DOHH2 (cell line): ENCODE results near the gene DPP4.

Source experiments
- H3F3A ChIP-seq: fragments of 200-600 bp; sonication (generic), shearing (Covaris generic); 2 replicates; pipeline ENCODE4 v1.6.0; 2016; ENCODE audit warnings: antibody characterized with exemption, mild to moderate bottlenecking; ENCODE audit not compliant: control insufficient read depth, insufficient read depth
- H3K27ac ChIP-seq: fragments of 200-600 bp; sonication (generic); 2 replicates; pipeline ENCODE4 v1.5.1; 2014; ENCODE audit warnings: low read depth, mild to moderate bottlenecking, low read length, moderate library complexity
- H3K27me3 ChIP-seq: fragments of 200-600 bp; sonication (generic); 2 replicates; pipeline ENCODE4 v1.6.1; 2014; ENCODE audit warnings: mild to moderate bottlenecking, low read length, mixed read lengths; ENCODE audit not compliant: control insufficient read depth
- H3K36me3 ChIP-seq: fragments of 200-600 bp; sonication (generic); 2 replicates; pipeline ENCODE4 v1.6.1; 2014; ENCODE audit warnings: mild to moderate bottlenecking, low read length, moderate library complexity, mixed read lengths; ENCODE audit not compliant: control insufficient read depth
- H3K4me1 ChIP-seq: fragments of 200-600 bp; sonication (generic); 2 replicates; pipeline ENCODE4 v1.6.1; 2014; ENCODE audit warnings: mild to moderate bottlenecking, low read length, mixed read lengths; ENCODE audit not compliant: control insufficient read depth
- H3K4me2 ChIP-seq: fragments of 200-600 bp; sonication (generic); 2 replicates; pipeline ENCODE4 v1.6.0; 2014; ENCODE audit warnings: mild to moderate bottlenecking, low read length, moderate library complexity
- H3K4me3 ChIP-seq: fragments of 200-600 bp; sonication (generic); 2 replicates; pipeline ENCODE4 v1.5.1; 2014; ENCODE audit warnings: mild to moderate bottlenecking, low read length, mixed read lengths
- H3K79me2 ChIP-seq: fragments of 200-600 bp; sonication (generic); 2 replicates; pipeline ENCODE4 v1.6.1; 2014; ENCODE audit warnings: mild to moderate bottlenecking, low read length, mixed read lengths; ENCODE audit not compliant: control insufficient read depth
- H3K9me2 ChIP-seq: fragments of 200-600 bp; sonication (generic); replicated peaks from 2 replicates; pipeline ENCODE4 v1.6.1; 2014; ENCODE audit warnings: mild to moderate bottlenecking, low read length, mixed read lengths; ENCODE audit not compliant: control insufficient read depth
- H3K9me3 ChIP-seq: fragments of 200-600 bp; sonication (generic); 2 replicates; pipeline ENCODE4 v1.6.1; 2014; ENCODE audit warnings: antibody characterized with exemption, low read length, mixed read lengths; ENCODE audit not compliant: control insufficient read depth, insufficient read depth
- H4K20me1 ChIP-seq: fragments of 200-600 bp; sonication (generic); 2 replicates; pipeline ENCODE4 v1.6.0; 2014; ENCODE audit warnings: low read depth, mild to moderate bottlenecking, antibody characterized with exemption, low read length, moderate library complexity; ENCODE audit not compliant: control insufficient read depth, insufficient read depth
- CTCF ChIP-seq: fragments of 200-600 bp; sonication (generic); IDR thresholded peaks from one replicate; pipeline ENCODE4 v1.5.1; 2014; ENCODE audit warnings: antibody characterized with exemption, mild to moderate bottlenecking, low read depth, low read length; ENCODE audit not compliant: poor library complexity, severe bottlenecking
- EZH2phosphoT487 ChIP-seq: fragments of 200-600 bp; sonication (generic); IDR thresholded peaks from 2 replicates; pipeline ENCODE4 v1.6.1; 2017; ENCODE audit warnings: borderline replicate concordance, mild to moderate bottlenecking, antibody characterized with exemption, low read length, moderate library complexity, mixed read lengths

The DPP4 gene

GRCh38 chr2:162074928-162075688 lies 1.1 kb upstream of the DPP4 start:
- H3F3A ChIP-seq, result no peaks in the 10 kb centered on the region
- H3K79me2 ChIP-seq, result no peaks in the 10 kb centered on the region
- no peak overlapping the region for H3K27ac ChIP-seq
- H4K20me1 ChIP-seq, result no peaks in the 10 kb centered on the region
- H3K4me3 ChIP-seq, result no peak overlapping the region
- no peak overlapping the region for H3K4me2 ChIP-seq
- TF ChIP-seq CTCF (no peak), EZH2phosphoT487 (no peak)
- peaks cover 9% of the 10 kb centered on the region for H3K4me1 ChIP-seq
- peaks cover 7% of the 10 kb centered on the region; the same call in 1 of the 2 replicates for H3K9me3 ChIP-seq
- no peaks in the 10 kb centered on the region for H3K9me2 ChIP-seq
- no peaks in the 10 kb centered on the region for H3K36me3 ChIP-seq
- H3K27me3 ChIP-seq, result peaks cover 18% of the 10 kb centered on the region

- H3K27me3 ChIP-seq, result peaks cover 18% of the 10 kb centered on the region
- H3F3A ChIP-seq, result no peaks in the 10 kb centered on the region
- H3K9me2 ChIP-seq, result no peaks in the 10 kb centered on the region
- H3K27ac ChIP-seq, result no peak overlapping the region
- H3K36me3 ChIP-seq, result no peaks in the 10 kb centered on the region
- H3K4me1 ChIP-seq, result peaks cover 9% of the 10 kb centered on the region
- H3K79me2 ChIP-seq, result no peaks in the 10 kb centered on the region
- H3K4me2 ChIP-seq, result peak overlapping the region; percentile 63
- 0 out of 2 replicates have a peak, but pooled peaks cover 2% of the 10 kb centered on the region for H3K9me3 ChIP-seq
- no peaks in the 10 kb centered on the region for H4K20me1 ChIP-seq
- peak overlapping the region; percentile 62; the same call in 1 of the 2 replicates for H3K4me3 ChIP-seq
- no peak for TF ChIP-seq EZH2phosphoT487
These were observed 549 bp upstream of the DPP4 start for GRCh38 chr2:162074632-162074895.

- no peaks in the 10 kb centered on the region for H4K20me1 ChIP-seq
- H3K4me3 ChIP-seq, result peak overlapping the region; percentile 62
- TF ChIP-seq CTCF, result no peak
- no peak for TF ChIP-seq EZH2phosphoT487
- H3K36me3 ChIP-seq, result no peaks in the 10 kb centered on the region
- H3K9me2 ChIP-seq, result no peaks in the 10 kb centered on the region
- H3F3A ChIP-seq, result no peaks in the 10 kb centered on the region
- peaks cover 21% of the 10 kb centered on the region for H3K27me3 ChIP-seq
- no peaks in the 10 kb centered on the region for H3K9me3 ChIP-seq
- H3K4me2 ChIP-seq, result peak overlapping the region; percentile 63
- peaks cover 9% of the 10 kb centered on the region for H3K4me1 ChIP-seq
- H3K79me2 ChIP-seq, result no peaks in the 10 kb centered on the region
- no peak overlapping the region for H3K27ac ChIP-seq
These were observed 783 bp downstream of the DPP4 start for GRCh38 chr2:162072976-162073887.

GRCh38 chr2:162072181-162072702 lies 1.8 kb downstream of the DPP4 start:
- Histone ChIP-seq H3K27me3 (peaks cover 21% of the 10 kb centered on the region), H3K79me2 (no peaks in the 10 kb centered on the region), H4K20me1 (no peaks in the 10 kb centered on the region), H3K9me2 (no peaks in the 10 kb centered on the region), H3K4me3 (no peak overlapping the region), H3F3A (no peaks in the 10 kb centered on the region), H3K4me1 (peaks cover 9% of the 10 kb centered on the region), H3K27ac (no peak overlapping the region), H3K9me3 (no peaks in the 10 kb centered on the region), H3K36me3 (no peaks in the 10 kb centered on the region), H3K4me2 (no peak overlapping the region)
- no peak for TF ChIP-seq EZH2phosphoT487
- no peak for TF ChIP-seq CTCF
